SJSA1 (cell line): ENCODE data around the gene LRRC1. TPM values are rescaled to one million over a fixed set of nuclear protein-coding genes. Genes with fewer than 3 reads are reported as not detected.

Experiments used
- DNase-seq, 2 experiments: peaks; one replicate each; pipeline ENCODE4 v3.0.0-alpha.2; 2015 to 2020; ENCODE audit warnings: low spot score in 2 of 2, low read depth in 1 of 2
- H3K27ac ChIP-seq: fragments of 250-450 bp; sonication (Bioruptor Pico); 2 replicates; pipeline ENCODE4 v1.5.1; 2020; ENCODE audit warnings: mild to moderate bottlenecking, moderate library complexity
- H3K27me3 ChIP-seq: fragments of 250-450 bp; sonication (Bioruptor Pico); replicated peaks from 2 replicates; pipeline ENCODE4 v1.5.1; 2020; ENCODE audit warnings: mild to moderate bottlenecking, moderate library complexity
- H3K36me3 ChIP-seq: fragments of 250-450 bp; sonication (Bioruptor Pico); 2 replicates; pipeline ENCODE4 v1.5.1; 2020; ENCODE audit warnings: mild to moderate bottlenecking
- H3K4me1 ChIP-seq: fragments of 250-450 bp; sonication (Bioruptor Pico); replicated peaks from 2 replicates; pipeline ENCODE4 v1.6.1; 2021; ENCODE audit warnings: mild to moderate bottlenecking
- H3K4me3 ChIP-seq: fragments of 250-450 bp; sonication (Bioruptor Pico); 2 replicates; pipeline ENCODE4 v1.5.1; 2020; ENCODE audit warnings: mild to moderate bottlenecking
- H3K9me3 ChIP-seq: fragments of 250-450 bp; sonication (Bioruptor Pico); replicated peaks from 2 replicates; pipeline ENCODE4 v1.5.1; 2020; ENCODE audit warnings: mild to moderate bottlenecking
- total RNA-seq: library from RNA; depleted of rRNA; stranded (reverse); fragments of >200 nt; shearing (Covaris generic); gene quantifications from 2 replicates; pipeline ENCODE4 v1.2.3, GENCODE V29; 2014; rRNA removed

LRRC1 gene
- 11.7 and 16.4 TPM in 2 replicates for total RNA-seq

DNA sequence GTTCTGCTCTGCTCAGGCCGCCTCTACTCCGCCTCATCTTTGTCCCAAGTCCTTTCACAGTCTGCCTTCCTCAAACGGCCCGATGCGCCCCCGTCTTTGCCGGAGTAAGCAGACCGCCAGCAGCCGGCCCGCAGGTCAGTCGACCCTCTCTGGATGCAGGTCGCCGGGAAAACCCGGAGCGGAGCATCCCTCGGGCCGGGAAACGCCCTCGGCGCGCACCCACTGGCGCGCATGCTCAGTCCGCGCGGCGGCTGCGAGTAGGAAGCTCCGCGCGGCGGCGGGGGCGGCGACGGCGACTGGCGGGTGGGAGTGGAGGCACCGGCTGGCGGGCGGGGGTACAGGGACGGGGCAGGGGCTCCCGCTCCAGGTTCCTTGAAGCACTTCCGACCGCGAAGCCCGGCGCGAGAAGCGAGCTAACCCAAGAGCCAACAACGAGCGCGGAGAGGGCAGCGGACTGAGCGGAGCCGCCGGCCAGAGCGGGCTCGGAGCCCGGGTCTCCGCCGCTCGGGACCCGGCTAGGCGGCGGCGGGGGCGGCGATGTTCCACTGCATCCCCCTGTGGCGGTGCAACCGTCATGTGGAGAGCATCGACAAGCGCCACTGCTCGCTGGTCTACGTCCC lies at the start of gene LRRC1:
TSS of gene LRRC1 (plus strand) at position 286 of the 620 bp plus-strand sequence. CDS start at position 538, 252 bp downstream.
- Histone ChIP-seq H3K36me3 (peaks cover 4% of the 10 kb centered on the region), H3K27me3 (no peaks in the 10 kb centered on the region), H3K9me3 (0 out of 2 replicates have a peak, but pooled peaks cover 3% of the 10 kb centered on the region), H3K4me3 (peak within 1 kb of the TSS; percentile 90), H3K27ac (peak within 1 kb of the TSS; percentile 40), H3K4me1 (peaks cover 32% of the 10 kb centered on the region)
- DNase-seq, result peak; percentile 87 to 91

GRCh38 chr6:53746442-53747103 lies 48.2 kb upstream of the LRRC1 start:
- Histone ChIP-seq H3K9me3 (0 out of 2 replicates have a peak, but pooled peaks cover 2% of the 10 kb centered on the region), H3K36me3 (no peaks in the 10 kb centered on the region), H3K27me3 (no peaks in the 10 kb centered on the region), H3K4me1 (no peaks in the 10 kb centered on the region), H3K4me3 (no peak overlapping the region), H3K27ac (no peak overlapping the region; the same call in 1 of the 2 replicates)
- no peak for DNase-seq

GRCh38 chr6:53750052-53750650 lies 44.7 kb upstream of the LRRC1 start:
- DNase-seq, result no peak
- no peaks in the 10 kb centered on the region for H3K27me3 ChIP-seq
- H3K27ac ChIP-seq, result no peak overlapping the region
- no peaks in the 10 kb centered on the region for H3K36me3 ChIP-seq
- H3K4me1 ChIP-seq, result peaks cover 18% of the 10 kb centered on the region
- no peak overlapping the region for H3K4me3 ChIP-seq
- 0 out of 2 replicates have a peak, but pooled peaks cover 2% of the 10 kb centered on the region for H3K9me3 ChIP-seq

GRCh38 chr6:53751417-53751816 lies 43.4 kb upstream of the LRRC1 start:
- DNase-seq, result no peak
- Histone ChIP-seq H3K4me3 (no peak overlapping the region), H3K27me3 (no peaks in the 10 kb centered on the region), H3K9me3 (0 out of 2 replicates have a peak, but pooled peaks cover 2% of the 10 kb centered on the region), H3K4me1 (peaks cover 18% of the 10 kb centered on the region), H3K27ac (no peak overlapping the region), H3K36me3 (no peaks in the 10 kb centered on the region)

- Histone ChIP-seq H3K27me3 (no peaks in the 10 kb centered on the region), H3K4me3 (no peak overlapping the region), H3K27ac (peak overlapping the region; percentile 83), H3K4me1 (peaks cover 18% of the 10 kb centered on the region), H3K9me3 (no peaks in the 10 kb centered on the region), H3K36me3 (no peaks in the 10 kb centered on the region)
- DNase-seq, result no peak
Observed at GRCh38 chr6:53752440-53752839, 42.4 kb upstream of the LRRC1 start.

DNA sequence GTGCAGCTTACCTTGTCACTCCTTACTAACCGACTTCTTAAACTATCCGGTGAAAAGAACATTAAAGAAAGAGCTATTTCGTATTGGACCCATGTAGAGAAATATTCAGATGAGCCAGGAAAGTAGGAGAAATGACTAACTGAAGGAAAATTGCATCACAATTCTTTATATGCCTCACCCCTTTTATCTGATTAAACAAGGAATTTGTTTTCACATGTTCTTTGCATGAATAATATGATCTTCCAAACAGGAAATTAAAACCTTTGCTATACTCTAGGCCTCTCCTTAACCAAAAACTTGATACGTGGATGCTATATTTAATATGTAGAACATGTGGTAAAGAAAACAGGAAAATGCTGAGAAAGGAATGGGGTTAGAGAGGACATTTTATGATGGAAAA lies 41.9 kb upstream of the LRRC1 start:
- peak overlapping the region; percentile 83 for H3K27ac ChIP-seq

DNA sequence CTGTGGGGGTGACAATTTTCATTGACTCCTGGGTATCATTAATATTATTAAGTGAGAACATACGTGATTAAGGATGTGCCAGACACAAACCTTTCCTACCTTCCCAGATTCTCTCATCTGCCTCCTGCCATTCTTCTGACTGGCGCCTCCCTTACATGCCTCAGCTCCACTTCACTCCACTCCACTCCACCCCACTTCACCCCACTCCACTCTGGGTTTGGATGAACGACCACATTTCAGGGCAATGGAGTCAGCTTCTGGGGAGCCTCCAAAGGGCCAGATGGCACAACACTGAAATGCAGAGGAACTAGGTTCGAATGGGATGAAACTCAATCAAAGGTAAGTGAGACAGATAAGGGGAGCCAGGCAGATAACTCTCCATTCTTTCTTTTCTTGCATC lies 40.5 kb upstream of the LRRC1 start:
- DNase-seq, result no peak
- H3K4me1 ChIP-seq, result peaks cover 18% of the 10 kb centered on the region
- no peak overlapping the region for H3K27ac ChIP-seq
- H3K27me3 ChIP-seq, result no peaks in the 10 kb centered on the region
- no peaks in the 10 kb centered on the region for H3K9me3 ChIP-seq
- no peaks in the 10 kb centered on the region for H3K36me3 ChIP-seq
- no peak overlapping the region for H3K4me3 ChIP-seq

More for the DNA sequence above, 41.9 kb upstream of the LRRC1 start:
- no peaks in the 10 kb centered on the region for H3K9me3 ChIP-seq
- peaks cover 18% of the 10 kb centered on the region for H3K4me1 ChIP-seq
- H3K27me3 ChIP-seq, result no peaks in the 10 kb centered on the region
- peak in 1 of 2 experiments; percentile 56 for DNase-seq
- H3K4me3 ChIP-seq, result no peak overlapping the region
- H3K36me3 ChIP-seq, result no peaks in the 10 kb centered on the region

DNA sequence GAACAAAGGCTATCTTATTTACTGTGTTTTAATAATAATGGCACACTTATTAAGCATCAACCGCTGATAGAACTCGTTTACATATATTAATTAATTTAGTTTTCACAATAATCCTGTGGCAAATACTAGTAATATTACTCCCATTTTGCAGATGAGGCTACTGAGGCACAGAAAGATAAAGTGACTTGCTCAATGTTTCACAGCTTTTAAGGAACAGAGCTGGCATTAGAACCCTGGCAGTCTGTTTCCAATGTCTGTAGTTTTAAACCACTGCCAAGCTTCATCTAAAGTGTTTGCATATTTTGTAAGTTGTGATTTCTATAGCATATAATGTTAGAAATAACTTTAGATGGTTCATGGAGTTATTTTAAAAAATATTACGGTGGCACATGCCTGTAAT lies 38.4 kb upstream of the LRRC1 start:
- no peaks in the 10 kb centered on the region for H3K36me3 ChIP-seq
- H3K27ac ChIP-seq, result no peak overlapping the region
- no peaks in the 10 kb centered on the region for H3K27me3 ChIP-seq
- peaks cover 18% of the 10 kb centered on the region for H3K4me1 ChIP-seq
- no peak for DNase-seq
- H3K4me3 ChIP-seq, result no peak overlapping the region
- no peaks in the 10 kb centered on the region for H3K9me3 ChIP-seq

DNA sequence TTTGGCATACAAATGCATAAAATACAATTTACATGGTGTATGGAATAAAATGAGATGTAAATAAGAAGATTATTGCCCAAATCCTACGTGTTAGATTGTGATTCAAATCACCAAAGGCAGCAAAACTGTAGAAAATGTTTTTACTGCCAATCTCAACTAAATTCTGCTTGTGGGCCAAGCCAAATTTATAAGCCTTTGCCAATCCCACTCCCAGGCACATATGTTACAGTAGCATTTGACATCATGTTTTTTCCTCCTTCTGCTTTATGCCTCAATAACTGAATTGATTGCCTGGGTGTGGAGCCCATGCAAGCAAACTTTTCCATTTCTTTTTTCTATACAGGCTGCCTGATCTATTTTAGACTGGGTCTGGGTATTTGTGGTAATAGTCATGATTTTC lies 36.3 kb upstream of the LRRC1 start:
- Histone ChIP-seq H3K27me3 (no peaks in the 10 kb centered on the region), H3K4me1 (peaks cover 10% of the 10 kb centered on the region), H3K9me3 (no peaks in the 10 kb centered on the region), H3K4me3 (no peak overlapping the region), H3K36me3 (no peaks in the 10 kb centered on the region), H3K27ac (no peak overlapping the region)
- DNase-seq, result no peak

DNA sequence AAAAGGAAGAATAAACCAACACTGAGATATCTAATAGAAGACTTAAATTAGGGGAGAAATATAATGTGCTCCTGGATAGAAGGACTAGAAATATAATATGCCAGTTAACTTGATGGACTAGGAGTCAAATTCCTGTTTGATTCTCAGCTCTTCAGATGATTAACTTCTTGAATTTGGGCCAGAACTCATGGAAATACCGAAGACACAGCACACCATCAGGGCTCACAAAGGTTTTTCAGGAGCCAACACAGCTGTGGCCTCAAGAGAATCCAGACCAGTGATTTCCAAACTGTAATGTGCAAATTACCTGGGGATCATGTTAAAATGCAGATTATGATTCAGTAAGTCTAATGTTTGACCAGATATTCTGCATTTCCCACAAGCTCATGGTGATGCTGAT lies 33.8 kb upstream of the LRRC1 start:
- Histone ChIP-seq H3K9me3 (no peaks in the 10 kb centered on the region), H3K4me1 (peaks cover 14% of the 10 kb centered on the region), H3K27ac (no peak overlapping the region), H3K4me3 (no peak overlapping the region), H3K27me3 (no peaks in the 10 kb centered on the region), H3K36me3 (no peaks in the 10 kb centered on the region)
- DNase-seq, result no peak

GRCh38 chr6:53765270-53765669 lies 29.5 kb upstream of the LRRC1 start:
- Histone ChIP-seq H3K4me1 (peaks cover 14% of the 10 kb centered on the region), H3K36me3 (no peaks in the 10 kb centered on the region), H3K27me3 (no peaks in the 10 kb centered on the region), H3K9me3 (no peaks in the 10 kb centered on the region), H3K27ac (no peak overlapping the region), H3K4me3 (no peak overlapping the region)
- DNase-seq, result no peak

DNA sequence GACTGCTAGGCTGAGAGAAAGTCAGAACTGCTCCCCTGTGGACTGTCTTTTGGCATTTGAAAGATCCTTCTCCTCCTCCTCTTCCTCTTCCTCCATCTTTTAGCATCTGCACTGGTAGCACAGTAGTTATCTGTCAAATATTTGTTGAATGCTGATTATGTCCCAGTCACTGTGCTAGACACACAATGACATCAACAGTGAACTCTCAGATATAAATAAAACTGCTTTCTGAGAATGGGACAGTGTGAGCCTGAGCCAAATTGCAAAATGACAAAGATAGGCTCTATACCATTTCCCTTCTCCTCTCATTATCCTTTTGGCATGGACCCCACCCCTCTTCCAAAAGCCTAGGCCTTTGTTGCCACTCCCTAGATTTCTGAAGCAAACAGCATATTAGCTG lies 27.9 kb upstream of the LRRC1 start:
- H3K4me1 ChIP-seq, result peaks cover 14% of the 10 kb centered on the region
- H3K27ac ChIP-seq, result no peak overlapping the region
- no peaks in the 10 kb centered on the region for H3K9me3 ChIP-seq
- no peaks in the 10 kb centered on the region for H3K36me3 ChIP-seq
- no peaks in the 10 kb centered on the region for H3K27me3 ChIP-seq
- no peak for DNase-seq
- H3K4me3 ChIP-seq, result no peak overlapping the region

GRCh38 chr6:53767941-53768340 lies 26.9 kb upstream of the LRRC1 start:
- no peak overlapping the region for H3K27ac ChIP-seq
- no peak overlapping the region for H3K4me3 ChIP-seq
- peaks cover 12% of the 10 kb centered on the region for H3K4me1 ChIP-seq
- no peaks in the 10 kb centered on the region for H3K27me3 ChIP-seq
- H3K9me3 ChIP-seq, result no peaks in the 10 kb centered on the region
- no peaks in the 10 kb centered on the region for H3K36me3 ChIP-seq
- DNase-seq, result no peak

GRCh38 chr6:53768636-53769035 lies 26.2 kb upstream of the LRRC1 start:
- Histone ChIP-seq H3K27me3 (no peaks in the 10 kb centered on the region), H3K4me1 (peaks cover 5% of the 10 kb centered on the region), H3K36me3 (no peaks in the 10 kb centered on the region), H3K27ac (no peak overlapping the region), H3K4me3 (no peak overlapping the region), H3K9me3 (no peaks in the 10 kb centered on the region)
- DNase-seq, result no peak
